HepG2 (cell line): ENCODE measurements around the gene TPH1. TPM values are rescaled to one million over a fixed set of nuclear protein-coding genes. Genes with fewer than 3 reads are reported as not detected.
A peak's percentile ranks its signal among the peaks of the same experiment; 100 is the strongest.

Experiments used
- ARID2 ChIP-seq: sonication (generic); formaldehyde crosslinking; IDR thresholded peaks from 2 replicates; pipeline ENCODE4 v1.8.1; 2022; ENCODE audit warnings: mild to moderate bottlenecking, missing genetic modification reagents, borderline replicate concordance
- ASH2L ChIP-seq: fragments of 300-600, 200-600 bp; sonication (generic); IDR thresholded peaks from 2 replicates; pipeline ENCODE4 v1.7.0; 2017; ENCODE audit warnings: low read depth, mild to moderate bottlenecking, moderate library complexity, mixed read lengths, low read length; ENCODE audit not compliant: insufficient read length
- CBX1 ChIP-seq: IDR thresholded peaks from one replicate; pipeline ENCODE4 v1.6.1; 2016; ENCODE audit warnings: antibody characterized with exemption, low read depth
- KLF12 ChIP-seq: sonication (generic); formaldehyde crosslinking; IDR thresholded peaks from 2 replicates; pipeline ENCODE4 v1.4.0; 2020; ENCODE audit warnings: missing genetic modification reagents, borderline replicate concordance
- NFKBIZ ChIP-seq: IDR thresholded peaks from 2 replicates; pipeline ENCODE4 v1.6.1; 2018; ENCODE audit warnings: missing genetic modification reagents, missing compliant biosample characterization
- SP5 ChIP-seq: IDR thresholded peaks from 2 replicates; pipeline ENCODE4 v1.6.1; 2016; ENCODE audit warnings: low read depth, borderline replicate concordance
- TGIF2 ChIP-seq: IDR thresholded peaks from 2 replicates; pipeline ENCODE4 v1.6.1; 2016; ENCODE audit warnings: control low read depth, missing compliant biosample characterization
- ZFYVE20 ChIP-seq: sonication (generic); formaldehyde crosslinking; IDR thresholded peaks from 2 replicates; pipeline ENCODE4 v1.8.0; 2023; ENCODE audit warnings: low read depth, mild to moderate bottlenecking, moderate library complexity, missing genetic modification reagents, borderline replicate concordance
- ZNF121 ChIP-seq: sonication (generic); formaldehyde crosslinking; IDR thresholded peaks from 2 replicates; pipeline ENCODE4 v1.5.0; 2020; ENCODE audit warnings: mild to moderate bottlenecking, missing genetic modification reagents
- ZNF205 ChIP-seq: IDR thresholded peaks from 2 replicates; pipeline ENCODE4 v1.6.1; 2018; ENCODE audit warnings: missing biosample characterization, missing genetic modification reagents
- ZNF232 ChIP-seq: sonication (generic); formaldehyde crosslinking; IDR thresholded peaks from 2 replicates; pipeline ENCODE4 v1.4.0; 2020; ENCODE audit warnings: missing genetic modification reagents, borderline replicate concordance
- ZNF451 ChIP-seq: sonication (generic); formaldehyde crosslinking; IDR thresholded peaks from 2 replicates; pipeline ENCODE4 v1.5.0; 2020; ENCODE audit warnings: mild to moderate bottlenecking, missing genetic modification reagents
- ZSCAN9 ChIP-seq: IDR thresholded peaks from 2 replicates; pipeline ENCODE4 v1.6.1; 2016; ENCODE audit warnings: borderline replicate concordance
- polyA plus RNA-seq, 8 experiments: library from polyadenylated mRNA; depleted of rRNA in 3 of 8; stranded (reverse) in 7 of 8; unstranded in 1 of 8; fragments of >200 nt; fragmentation: Illumina TruSeq in 4 of 8; extraction: Trizol in 4 of 8; gene quantifications; 2 replicates each; pipeline versions ENCODE4 v1.2.1 to v1.2.3, GENCODE V29; 2011 to 2016; ENCODE audit warnings: low read depth in 4 of 8, missing spikeins in 1 of 8, mixed read lengths in 1 of 8; ENCODE audit not compliant: insufficient read depth in 1 of 8
- total RNA-seq, 5 experiments: library from RNA; depleted of rRNA; stranded (reverse); fragments of >200 nt; fragmentation: Illumina TruSeq; extraction: Trizol; gene quantifications; 2 replicates each; pipeline ENCODE4 v1.2.3, GENCODE V29; 2016; ENCODE audit warnings: low read depth in 1 of 5
- TF ChIP-seq, protein P1 (sequence below): sonication (generic); formaldehyde crosslinking; IDR thresholded peaks from 2 replicates; pipeline ENCODE4 v1.4.0; 2020; ENCODE audit warnings: missing genetic modification reagents, borderline replicate concordance
- TF ChIP-seq, protein P2 (sequence below): IDR thresholded peaks from 2 replicates; pipeline ENCODE4 v1.6.1; 2018; ENCODE audit warnings: missing genetic modification reagents, mild to moderate bottlenecking, missing compliant biosample characterization
- TF ChIP-seq, protein P3 (sequence below): sonication (generic); formaldehyde crosslinking; IDR thresholded peaks from 2 replicates; pipeline ENCODE4 v1.5.0; 2020; ENCODE audit warnings: missing genetic modification reagents, mild to moderate bottlenecking, borderline replicate concordance
- TF ChIP-seq, protein P4 (sequence below): sonication (generic); formaldehyde crosslinking; IDR thresholded peaks from 2 replicates; pipeline ENCODE4 v1.5.0; 2020; ENCODE audit warnings: mild to moderate bottlenecking, missing genetic modification reagents
- TF ChIP-seq, protein P5 (sequence below): sonication (generic); formaldehyde crosslinking; conservative IDR thresholded peaks from 2 replicates; pipeline ENCODE4 v1.4.0; 2020; ENCODE audit warnings: mild to moderate bottlenecking, missing genetic modification reagents, moderate library complexity

TPH1 gene
- total and polyA plus RNA-seq, 2 of the 13 experiments (the other 11 are each of a cell fraction or from before 2014, with no cell fraction given) = 0.26 to 0.53 TPM

DNA sequence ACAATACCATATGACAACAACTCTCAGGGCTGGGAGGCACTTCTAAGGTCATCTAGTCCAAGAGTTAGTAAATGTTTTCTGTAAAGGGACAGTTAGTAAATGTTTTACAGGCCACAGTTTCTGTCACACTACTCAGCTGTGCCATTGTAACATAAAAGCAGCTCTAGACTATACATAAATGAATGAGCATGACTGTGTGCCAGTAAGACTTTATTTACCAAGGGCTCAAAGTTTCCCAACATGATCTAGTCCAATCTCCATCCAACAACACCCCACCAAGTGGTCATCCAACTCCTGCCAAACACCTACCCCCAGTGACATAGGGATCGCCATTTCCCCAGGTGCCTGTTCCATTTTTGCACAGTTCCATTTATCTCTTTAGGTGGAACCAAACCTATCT, 45.3 kb downstream of the TPH1 start (continued):
- TF ChIP-seq TGIF2 (CRISPR knock-in tag) (peak; percentile 87), ARID2 (CRISPR knock-in tag) (0 out of 2 replicates have a peak, but pooled peaks have one; percentile 48), CBX1 (no peak), SP5 (CRISPR knock-in tag) (peak; percentile 48; the same call in 1 of the 2 replicates), ASH2L (peak; percentile 73), ZSCAN9 (CRISPR knock-in tag) (peak; percentile 55; the same call in 1 of the 2 replicates), ZNF232 (CRISPR knock-in tag) (no peak), ZNF451 (CRISPR knock-in tag) (no peak), ZFYVE20 (CRISPR knock-in tag) (no peak), ZNF121 (CRISPR knock-in tag) (no peak; the same call in 1 of the 2 replicates), NFKBIZ (CRISPR knock-in tag) (no peak), KLF12 (no peak), ZNF205 (CRISPR knock-in tag) (peak; percentile 47; the same call in 1 of the 2 replicates)
- TF ChIP-seq, protein P1, sequence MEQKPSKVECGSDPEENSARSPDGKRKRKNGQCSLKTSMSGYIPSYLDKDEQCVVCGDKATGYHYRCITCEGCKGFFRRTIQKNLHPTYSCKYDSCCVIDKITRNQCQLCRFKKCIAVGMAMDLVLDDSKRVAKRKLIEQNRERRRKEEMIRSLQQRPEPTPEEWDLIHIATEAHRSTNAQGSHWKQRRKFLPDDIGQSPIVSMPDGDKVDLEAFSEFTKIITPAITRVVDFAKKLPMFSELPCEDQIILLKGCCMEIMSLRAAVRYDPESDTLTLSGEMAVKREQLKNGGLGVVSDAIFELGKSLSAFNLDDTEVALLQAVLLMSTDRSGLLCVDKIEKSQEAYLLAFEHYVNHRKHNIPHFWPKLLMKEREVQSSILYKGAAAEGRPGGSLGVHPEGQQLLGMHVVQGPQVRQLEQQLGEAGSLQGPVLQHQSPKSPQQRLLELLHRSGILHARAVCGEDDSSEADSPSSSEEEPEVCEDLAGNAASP = peak; percentile 73; the same call in 1 of the 2 replicates
- TF ChIP-seq, protein P2, sequence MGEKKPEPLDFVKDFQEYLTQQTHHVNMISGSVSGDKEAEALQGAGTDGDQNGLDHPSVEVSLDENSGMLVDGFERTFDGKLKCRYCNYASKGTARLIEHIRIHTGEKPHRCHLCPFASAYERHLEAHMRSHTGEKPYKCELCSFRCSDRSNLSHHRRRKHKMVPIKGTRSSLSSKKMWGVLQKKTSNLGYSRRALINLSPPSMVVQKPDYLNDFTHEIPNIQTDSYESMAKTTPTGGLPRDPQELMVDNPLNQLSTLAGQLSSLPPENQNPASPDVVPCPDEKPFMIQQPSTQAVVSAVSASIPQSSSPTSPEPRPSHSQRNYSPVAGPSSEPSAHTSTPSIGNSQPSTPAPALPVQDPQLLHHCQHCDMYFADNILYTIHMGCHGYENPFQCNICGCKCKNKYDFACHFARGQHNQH (CRISPR knock-in tag) = peak; percentile 83
- TF ChIP-seq, protein P3, sequence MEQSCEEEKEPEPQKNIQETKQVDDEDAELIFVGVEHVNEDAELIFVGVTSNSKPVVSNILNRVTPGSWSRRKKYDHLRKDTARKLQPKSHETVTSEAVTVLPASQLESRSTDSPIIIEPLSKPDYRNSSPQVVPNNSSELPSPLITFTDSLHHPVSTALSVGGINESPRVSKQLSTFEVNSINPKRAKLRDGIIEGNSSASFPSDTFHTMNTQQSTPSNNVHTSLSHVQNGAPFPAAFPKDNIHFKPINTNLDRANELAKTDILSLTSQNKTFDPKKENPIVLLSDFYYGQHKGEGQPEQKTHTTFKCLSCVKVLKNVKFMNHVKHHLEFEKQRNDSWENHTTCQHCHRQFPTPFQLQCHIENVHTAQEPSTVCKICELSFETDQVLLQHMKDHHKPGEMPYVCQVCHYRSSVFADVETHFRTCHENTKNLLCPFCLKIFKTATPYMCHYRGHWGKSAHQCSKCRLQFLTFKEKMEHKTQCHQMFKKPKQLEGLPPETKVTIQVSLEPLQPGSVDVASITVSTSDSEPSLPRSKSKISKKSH = no peak
- TF ChIP-seq, protein P4, sequence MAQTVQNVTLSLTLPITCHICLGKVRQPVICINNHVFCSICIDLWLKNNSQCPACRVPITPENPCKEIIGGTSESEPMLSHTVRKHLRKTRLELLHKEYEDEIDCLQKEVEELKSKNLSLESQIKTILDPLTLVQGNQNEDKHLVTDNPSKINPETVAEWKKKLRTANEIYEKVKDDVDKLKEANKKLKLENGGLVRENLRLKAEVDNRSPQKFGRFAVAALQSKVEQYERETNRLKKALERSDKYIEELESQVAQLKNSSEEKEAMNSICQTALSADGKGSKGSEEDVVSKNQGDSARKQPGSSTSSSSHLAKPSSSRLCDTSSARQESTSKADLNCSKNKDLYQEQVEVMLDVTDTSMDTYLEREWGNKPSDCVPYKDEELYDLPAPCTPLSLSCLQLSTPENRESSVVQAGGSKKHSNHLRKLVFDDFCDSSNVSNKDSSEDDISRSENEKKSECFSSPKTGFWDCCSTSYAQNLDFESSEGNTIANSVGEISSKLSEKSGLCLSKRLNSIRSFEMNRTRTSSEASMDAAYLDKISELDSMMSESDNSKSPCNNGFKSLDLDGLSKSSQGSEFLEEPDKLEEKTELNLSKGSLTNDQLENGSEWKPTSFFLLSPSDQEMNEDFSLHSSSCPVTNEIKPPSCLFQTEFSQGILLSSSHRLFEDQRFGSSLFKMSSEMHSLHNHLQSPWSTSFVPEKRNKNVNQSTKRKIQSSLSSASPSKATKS (CRISPR knock-in tag) = no peak
- TF ChIP-seq, protein P5, sequence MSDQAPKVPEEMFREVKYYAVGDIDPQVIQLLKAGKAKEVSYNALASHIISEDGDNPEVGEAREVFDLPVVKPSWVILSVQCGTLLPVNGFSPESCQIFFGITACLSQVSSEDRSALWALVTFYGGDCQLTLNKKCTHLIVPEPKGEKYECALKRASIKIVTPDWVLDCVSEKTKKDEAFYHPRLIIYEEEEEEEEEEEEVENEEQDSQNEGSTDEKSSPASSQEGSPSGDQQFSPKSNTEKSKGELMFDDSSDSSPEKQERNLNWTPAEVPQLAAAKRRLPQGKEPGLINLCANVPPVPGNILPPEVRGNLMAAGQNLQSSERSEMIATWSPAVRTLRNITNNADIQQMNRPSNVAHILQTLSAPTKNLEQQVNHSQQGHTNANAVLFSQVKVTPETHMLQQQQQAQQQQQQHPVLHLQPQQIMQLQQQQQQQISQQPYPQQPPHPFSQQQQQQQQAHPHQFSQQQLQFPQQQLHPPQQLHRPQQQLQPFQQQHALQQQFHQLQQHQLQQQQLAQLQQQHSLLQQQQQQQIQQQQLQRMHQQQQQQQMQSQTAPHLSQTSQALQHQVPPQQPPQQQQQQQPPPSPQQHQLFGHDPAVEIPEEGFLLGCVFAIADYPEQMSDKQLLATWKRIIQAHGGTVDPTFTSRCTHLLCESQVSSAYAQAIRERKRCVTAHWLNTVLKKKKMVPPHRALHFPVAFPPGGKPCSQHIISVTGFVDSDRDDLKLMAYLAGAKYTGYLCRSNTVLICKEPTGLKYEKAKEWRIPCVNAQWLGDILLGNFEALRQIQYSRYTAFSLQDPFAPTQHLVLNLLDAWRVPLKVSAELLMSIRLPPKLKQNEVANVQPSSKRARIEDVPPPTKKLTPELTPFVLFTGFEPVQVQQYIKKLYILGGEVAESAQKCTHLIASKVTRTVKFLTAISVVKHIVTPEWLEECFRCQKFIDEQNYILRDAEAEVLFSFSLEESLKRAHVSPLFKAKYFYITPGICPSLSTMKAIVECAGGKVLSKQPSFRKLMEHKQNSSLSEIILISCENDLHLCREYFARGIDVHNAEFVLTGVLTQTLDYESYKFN = peak; percentile 93
